ENCODE data around the gene NOL6. TPM values are rescaled to one million over a fixed set of nuclear protein-coding genes. Genes with fewer than 3 reads are reported as not detected.

Gene NOL6
- polyA plus RNA-seq, 1 donor from 2014 or later = 15.5 TPM

DNA sequence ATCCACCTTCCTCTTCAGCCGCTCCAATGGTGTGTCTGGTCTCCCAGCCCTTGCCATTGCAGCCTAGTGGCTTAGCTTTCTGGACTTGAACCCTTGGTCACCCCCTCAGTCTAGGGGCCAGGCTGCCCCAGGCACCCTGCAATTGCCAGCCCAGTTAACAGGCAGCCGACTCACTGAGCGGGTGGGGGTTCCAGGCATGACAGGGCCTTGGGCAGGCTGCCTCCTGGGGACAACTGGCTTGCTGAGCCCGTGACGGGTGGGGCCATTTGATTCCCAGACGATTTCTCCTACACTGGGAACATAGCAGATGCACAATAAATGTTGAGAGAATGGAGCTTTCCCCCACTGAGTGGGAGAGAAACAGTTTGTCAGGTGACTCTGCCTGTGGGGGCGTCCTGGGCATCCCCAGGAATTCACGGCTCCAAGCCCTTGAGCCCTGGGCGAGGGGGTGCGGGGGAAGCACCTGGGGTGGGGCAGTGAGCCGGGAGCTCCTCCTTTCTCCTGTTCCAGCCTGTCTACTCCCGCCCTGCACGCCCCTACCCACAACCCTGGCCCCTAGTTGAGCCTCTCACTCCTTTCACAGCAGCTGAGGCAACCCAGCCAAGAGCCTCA is 58.7 kb downstream of the NOL6 start:
- Histone ChIP-seq H3K36me3 (ENCODE audit: insufficient read depth, low read length) (no peaks in the 10 kb centered on the region), H3K27ac (ENCODE audit: low read length) (no peak overlapping the region), H3K4me3 (ENCODE audit: low read length) (no peak overlapping the region), H3K27me3 (ENCODE audit: insufficient read depth, low read depth, low read length) (no peaks in the 10 kb centered on the region), H3K9me3 (ENCODE audit: low read length) (no peaks in the 10 kb centered on the region), H3K9me2 (ENCODE audit: insufficient read depth, low read length) (no peaks in the 10 kb centered on the region), H3K9ac (ENCODE audit: low read length) (no peak overlapping the region), H3K4me2 (ENCODE audit: low read length) (no peak overlapping the region), H3F3A (ENCODE audit: insufficient read depth, low read length, poor library complexity, severe bottlenecking) (no peaks in the 10 kb centered on the region), H2AFZ (ENCODE audit: low read depth, low read length) (no peak overlapping the region), H3K79me2 (replicated peaks; ENCODE audit: insufficient read depth, low read length) (no peaks in the 10 kb centered on the region), H4K20me1 (ENCODE audit: insufficient read depth) (no peaks in the 10 kb centered on the region)
- TF ChIP-seq EZH2 (IDR thresholded peaks at IDR 0.05; ENCODE audit: borderline replicate concordance, insufficient read depth, low read length, poor library complexity, severe bottlenecking) = no peak
- no peak for TF ChIP-seq POLR2AphosphoS5 (IDR thresholded peaks at IDR 0.05)
- TF ChIP-seq TAF1 (IDR thresholded peaks at IDR 0.05; ENCODE audit: low read depth) = no peak
- TF ChIP-seq EP300 (conservative IDR thresholded peaks at IDR 0.05; ENCODE audit: poor library complexity, severe bottlenecking) = no peak
- TF ChIP-seq, protein P1, sequence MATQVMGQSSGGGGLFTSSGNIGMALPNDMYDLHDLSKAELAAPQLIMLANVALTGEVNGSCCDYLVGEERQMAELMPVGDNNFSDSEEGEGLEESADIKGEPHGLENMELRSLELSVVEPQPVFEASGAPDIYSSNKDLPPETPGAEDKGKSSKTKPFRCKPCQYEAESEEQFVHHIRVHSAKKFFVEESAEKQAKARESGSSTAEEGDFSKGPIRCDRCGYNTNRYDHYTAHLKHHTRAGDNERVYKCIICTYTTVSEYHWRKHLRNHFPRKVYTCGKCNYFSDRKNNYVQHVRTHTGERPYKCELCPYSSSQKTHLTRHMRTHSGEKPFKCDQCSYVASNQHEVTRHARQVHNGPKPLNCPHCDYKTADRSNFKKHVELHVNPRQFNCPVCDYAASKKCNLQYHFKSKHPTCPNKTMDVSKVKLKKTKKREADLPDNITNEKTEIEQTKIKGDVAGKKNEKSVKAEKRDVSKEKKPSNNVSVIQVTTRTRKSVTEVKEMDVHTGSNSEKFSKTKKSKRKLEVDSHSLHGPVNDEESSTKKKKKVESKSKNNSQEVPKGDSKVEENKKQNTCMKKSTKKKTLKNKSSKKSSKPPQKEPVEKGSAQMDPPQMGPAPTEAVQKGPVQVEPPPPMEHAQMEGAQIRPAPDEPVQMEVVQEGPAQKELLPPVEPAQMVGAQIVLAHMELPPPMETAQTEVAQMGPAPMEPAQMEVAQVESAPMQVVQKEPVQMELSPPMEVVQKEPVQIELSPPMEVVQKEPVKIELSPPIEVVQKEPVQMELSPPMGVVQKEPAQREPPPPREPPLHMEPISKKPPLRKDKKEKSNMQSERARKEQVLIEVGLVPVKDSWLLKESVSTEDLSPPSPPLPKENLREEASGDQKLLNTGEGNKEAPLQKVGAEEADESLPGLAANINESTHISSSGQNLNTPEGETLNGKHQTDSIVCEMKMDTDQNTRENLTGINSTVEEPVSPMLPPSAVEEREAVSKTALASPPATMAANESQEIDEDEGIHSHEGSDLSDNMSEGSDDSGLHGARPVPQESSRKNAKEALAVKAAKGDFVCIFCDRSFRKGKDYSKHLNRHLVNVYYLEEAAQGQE (IDR thresholded peaks at IDR 0.05; ENCODE audit: borderline replicate concordance) = no peak
- TF ChIP-seq, protein P2, sequence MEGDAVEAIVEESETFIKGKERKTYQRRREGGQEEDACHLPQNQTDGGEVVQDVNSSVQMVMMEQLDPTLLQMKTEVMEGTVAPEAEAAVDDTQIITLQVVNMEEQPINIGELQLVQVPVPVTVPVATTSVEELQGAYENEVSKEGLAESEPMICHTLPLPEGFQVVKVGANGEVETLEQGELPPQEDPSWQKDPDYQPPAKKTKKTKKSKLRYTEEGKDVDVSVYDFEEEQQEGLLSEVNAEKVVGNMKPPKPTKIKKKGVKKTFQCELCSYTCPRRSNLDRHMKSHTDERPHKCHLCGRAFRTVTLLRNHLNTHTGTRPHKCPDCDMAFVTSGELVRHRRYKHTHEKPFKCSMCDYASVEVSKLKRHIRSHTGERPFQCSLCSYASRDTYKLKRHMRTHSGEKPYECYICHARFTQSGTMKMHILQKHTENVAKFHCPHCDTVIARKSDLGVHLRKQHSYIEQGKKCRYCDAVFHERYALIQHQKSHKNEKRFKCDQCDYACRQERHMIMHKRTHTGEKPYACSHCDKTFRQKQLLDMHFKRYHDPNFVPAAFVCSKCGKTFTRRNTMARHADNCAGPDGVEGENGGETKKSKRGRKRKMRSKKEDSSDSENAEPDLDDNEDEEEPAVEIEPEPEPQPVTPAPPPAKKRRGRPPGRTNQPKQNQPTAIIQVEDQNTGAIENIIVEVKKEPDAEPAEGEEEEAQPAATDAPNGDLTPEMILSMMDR (IDR thresholded peaks at IDR 0.05; ENCODE audit: poor library complexity, severe bottlenecking) = no peak
- no peak for TF ChIP-seq SMC3 (conservative IDR thresholded peaks at IDR 0.05; ENCODE audit: poor library complexity)
- no peak for TF ChIP-seq MXI1 (conservative IDR thresholded peaks at IDR 0.05; ENCODE audit: poor library complexity, severe bottlenecking)
- no peak for TF ChIP-seq RAD21 (conservative IDR thresholded peaks at IDR 0.05)

DNA sequence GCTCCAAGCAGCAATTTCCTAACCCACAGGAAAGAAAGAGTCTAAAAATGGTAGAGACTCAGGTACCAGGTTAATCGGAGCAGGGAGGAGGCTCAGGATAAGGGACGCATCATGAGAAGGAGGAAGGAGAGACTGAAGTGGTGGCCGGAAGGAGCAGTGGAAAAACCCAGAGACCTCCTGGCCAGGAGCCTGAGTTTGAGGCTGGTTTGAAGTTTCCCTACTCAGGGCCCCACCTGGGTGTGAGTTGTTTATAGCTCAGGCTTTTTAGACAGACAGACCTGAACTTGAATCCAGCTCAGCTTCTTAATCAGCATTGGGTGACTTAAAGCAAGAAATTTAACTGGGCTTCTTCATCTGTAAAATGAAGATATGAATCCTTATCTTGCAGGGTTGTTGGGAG is 59.5 kb downstream of the NOL6 start:
- no peaks in the 10 kb centered on the region for H4K20me1 ChIP-seq (ENCODE audit: insufficient read depth)
- H3K4me3 ChIP-seq (ENCODE audit: low read length) = no peak overlapping the region
- no peaks in the 10 kb centered on the region for H3K9me3 ChIP-seq (ENCODE audit: low read length)
- no peaks in the 10 kb centered on the region for H3F3A ChIP-seq (ENCODE audit: insufficient read depth, low read length, poor library complexity, severe bottlenecking)
- H3K27ac ChIP-seq (ENCODE audit: low read length) = no peak overlapping the region
- no peaks in the 10 kb centered on the region for H3K36me3 ChIP-seq (ENCODE audit: insufficient read depth, low read length)
- H3K9ac ChIP-seq (ENCODE audit: low read length) = no peak overlapping the region
- TF ChIP-seq MXI1 (conservative IDR thresholded peaks at IDR 0.05; ENCODE audit: poor library complexity, severe bottlenecking) = no peak
- no peak for TF ChIP-seq EZH2 (IDR thresholded peaks at IDR 0.05; ENCODE audit: borderline replicate concordance, insufficient read depth, low read length, poor library complexity, severe bottlenecking)
- TF ChIP-seq TAF1 (IDR thresholded peaks at IDR 0.05; ENCODE audit: low read depth) = no peak
- no peak for TF ChIP-seq EP300 (conservative IDR thresholded peaks at IDR 0.05; ENCODE audit: poor library complexity, severe bottlenecking)
- TF ChIP-seq SMC3 (conservative IDR thresholded peaks at IDR 0.05; ENCODE audit: poor library complexity) = no peak
- H2AFZ ChIP-seq (ENCODE audit: low read depth, low read length) = no peak overlapping the region
- no peaks in the 10 kb centered on the region for H3K9me2 ChIP-seq (ENCODE audit: insufficient read depth, low read length)
- H3K27me3 ChIP-seq (ENCODE audit: insufficient read depth, low read depth, low read length) = no peaks in the 10 kb centered on the region
- no peak overlapping the region for H3K4me2 ChIP-seq (ENCODE audit: low read length)
- no peaks in the 10 kb centered on the region for H3K79me2 ChIP-seq (replicated peaks; ENCODE audit: insufficient read depth, low read length)

Small RNA genes lying within 50 kb of the gene (small RNA-seq; reads per million reads assigned to genes)
- 0 reads per million in 3 experiments for gene AL356218.2
- 0 reads per million in 3 experiments for gene MIR6851

Other genes with a start within 250 kb of the NOL6 start
- gene SPINK4, start 233.8 kb downstream of the NOL6 start, polyA plus RNA-seq = not detected in 2 replicates
- gene BAG1, start 209.2 kb downstream of the NOL6 start, polyA plus RNA-seq = 90.4 and 94.9 TPM in 2 replicates
- gene CHMP5, start 208.9 kb downstream of the NOL6 start, polyA plus RNA-seq = 261 and 286 TPM in 2 replicates
- 14.3 and 14.7 TPM in 2 replicates for gene NFX1, start 183.4 kb downstream of the NOL6 start, polyA plus RNA-seq
- gene AQP7, start 71.4 kb downstream of the NOL6 start, polyA plus RNA-seq = not detected in 2 replicates
- gene AQP3, start 26.3 kb downstream of the NOL6 start, polyA plus RNA-seq = 0.76 TPM in 1 of 2 replicates, not detected in the other
- gene ANKRD18B, start 50.3 kb upstream of the NOL6 start, polyA plus RNA-seq = 2.2 TPM in 1 of 2 replicates, not detected in the other